DOHH2 (cell line): Measurements from ENCODE around the gene C2orf49.

Experiments
- H3F3A ChIP-seq: fragments of 200-600 bp; sonication (generic), shearing (Covaris generic); 2 replicates; pipeline ENCODE4 v1.6.0; 2016; ENCODE audit warnings: antibody characterized with exemption, mild to moderate bottlenecking; ENCODE audit not compliant: control insufficient read depth, insufficient read depth
- H3K27ac ChIP-seq: fragments of 200-600 bp; sonication (generic); 2 replicates; pipeline ENCODE4 v1.5.1; 2014; ENCODE audit warnings: low read depth, mild to moderate bottlenecking, low read length, moderate library complexity
- H3K27me3 ChIP-seq: fragments of 200-600 bp; sonication (generic); 2 replicates; pipeline ENCODE4 v1.6.1; 2014; ENCODE audit warnings: mild to moderate bottlenecking, low read length, mixed read lengths; ENCODE audit not compliant: control insufficient read depth
- H3K36me3 ChIP-seq: fragments of 200-600 bp; sonication (generic); 2 replicates; pipeline ENCODE4 v1.6.1; 2014; ENCODE audit warnings: mild to moderate bottlenecking, low read length, moderate library complexity, mixed read lengths; ENCODE audit not compliant: control insufficient read depth
- H3K4me1 ChIP-seq: fragments of 200-600 bp; sonication (generic); 2 replicates; pipeline ENCODE4 v1.6.1; 2014; ENCODE audit warnings: mild to moderate bottlenecking, low read length, mixed read lengths; ENCODE audit not compliant: control insufficient read depth
- H3K4me2 ChIP-seq: fragments of 200-600 bp; sonication (generic); 2 replicates; pipeline ENCODE4 v1.6.0; 2014; ENCODE audit warnings: mild to moderate bottlenecking, low read length, moderate library complexity
- H3K4me3 ChIP-seq: fragments of 200-600 bp; sonication (generic); 2 replicates; pipeline ENCODE4 v1.5.1; 2014; ENCODE audit warnings: mild to moderate bottlenecking, low read length, mixed read lengths
- H3K79me2 ChIP-seq: fragments of 200-600 bp; sonication (generic); 2 replicates; pipeline ENCODE4 v1.6.1; 2014; ENCODE audit warnings: mild to moderate bottlenecking, low read length, mixed read lengths; ENCODE audit not compliant: control insufficient read depth
- H3K9me2 ChIP-seq: fragments of 200-600 bp; sonication (generic); replicated peaks from 2 replicates; pipeline ENCODE4 v1.6.1; 2014; ENCODE audit warnings: mild to moderate bottlenecking, low read length, mixed read lengths; ENCODE audit not compliant: control insufficient read depth
- H3K9me3 ChIP-seq: fragments of 200-600 bp; sonication (generic); 2 replicates; pipeline ENCODE4 v1.6.1; 2014; ENCODE audit warnings: antibody characterized with exemption, low read length, mixed read lengths; ENCODE audit not compliant: control insufficient read depth, insufficient read depth
- H4K20me1 ChIP-seq: fragments of 200-600 bp; sonication (generic); 2 replicates; pipeline ENCODE4 v1.6.0; 2014; ENCODE audit warnings: low read depth, mild to moderate bottlenecking, antibody characterized with exemption, low read length, moderate library complexity; ENCODE audit not compliant: control insufficient read depth, insufficient read depth
- CTCF ChIP-seq: fragments of 200-600 bp; sonication (generic); IDR thresholded peaks from one replicate; pipeline ENCODE4 v1.5.1; 2014; ENCODE audit warnings: antibody characterized with exemption, mild to moderate bottlenecking, low read depth, low read length; ENCODE audit not compliant: poor library complexity, severe bottlenecking
- EZH2phosphoT487 ChIP-seq: fragments of 200-600 bp; sonication (generic); IDR thresholded peaks from 2 replicates; pipeline ENCODE4 v1.6.1; 2017; ENCODE audit warnings: borderline replicate concordance, mild to moderate bottlenecking, antibody characterized with exemption, low read length, moderate library complexity, mixed read lengths

Gene C2orf49

GRCh38 chr2:105337122-105338019 is at the start of gene C2orf49:
C2orf49 (plus strand) TSS chr2:105337540; CDS start chr2:105337588, 48 bp downstream.
- no peaks in the 10 kb centered on the region for H3F3A ChIP-seq
- peaks cover 66% of the 10 kb centered on the region for H3K79me2 ChIP-seq
- TF ChIP-seq EZH2phosphoT487 (no peak), CTCF (no peak)
- H3K9me2 ChIP-seq, result no peaks in the 10 kb centered on the region
- H3K36me3 ChIP-seq, result peaks cover 48% of the 10 kb centered on the region
- H3K27me3 ChIP-seq, result no peaks in the 10 kb centered on the region
- no peaks in the 10 kb centered on the region; the same call in 1 of the 2 replicates for H4K20me1 ChIP-seq
- peaks cover 18% of the 10 kb centered on the region for H3K4me1 ChIP-seq
- H3K4me3 ChIP-seq, result peak within 1 kb of the TSS; percentile 98
- no peaks in the 10 kb centered on the region for H3K9me3 ChIP-seq
- peak within 1 kb of the TSS; percentile 89 for H3K4me2 ChIP-seq
- H3K27ac ChIP-seq, result peak within 1 kb of the TSS; percentile 59

GRCh38 chr2:105287692-105288091 is 49.6 kb upstream of the C2orf49 start:
- no peaks in the 10 kb centered on the region for H3K9me2 ChIP-seq
- no peaks in the 10 kb centered on the region for H3K9me3 ChIP-seq
- no peak overlapping the region for H3K27ac ChIP-seq
- no peaks in the 10 kb centered on the region for H4K20me1 ChIP-seq
- no peak overlapping the region for H3K4me3 ChIP-seq
- peaks cover 7% of the 10 kb centered on the region; the same call in 1 of the 2 replicates for H3K79me2 ChIP-seq
- H3K4me2 ChIP-seq, result no peak overlapping the region
- no peak for TF ChIP-seq EZH2phosphoT487
- peak; percentile 48 for TF ChIP-seq CTCF
- no peaks in the 10 kb centered on the region for H3F3A ChIP-seq
- peaks cover 93% of the 10 kb centered on the region for H3K36me3 ChIP-seq
- H3K27me3 ChIP-seq, result no peaks in the 10 kb centered on the region
- H3K4me1 ChIP-seq, result no peaks in the 10 kb centered on the region

- no peak overlapping the region for H3K27ac ChIP-seq
- H3K4me2 ChIP-seq, result no peak overlapping the region
- peaks cover 92% of the 10 kb centered on the region for H3K36me3 ChIP-seq
- no peaks in the 10 kb centered on the region for H3F3A ChIP-seq
- no peaks in the 10 kb centered on the region for H4K20me1 ChIP-seq
- H3K9me2 ChIP-seq, result no peaks in the 10 kb centered on the region
- peaks cover 7% of the 10 kb centered on the region; the same call in 1 of the 2 replicates for H3K79me2 ChIP-seq
- H3K27me3 ChIP-seq, result no peaks in the 10 kb centered on the region
- no peaks in the 10 kb centered on the region for H3K9me3 ChIP-seq
- H3K4me1 ChIP-seq, result no peaks in the 10 kb centered on the region
- H3K4me3 ChIP-seq, result no peak overlapping the region
- TF ChIP-seq EZH2phosphoT487, result no peak
- no peak for TF ChIP-seq CTCF
Measured at GRCh38 chr2:105288133-105288532, 49.2 kb upstream of the C2orf49 start.
